Activated T-helper 2 cell treated with anti-CD3 and anti-CD28 coated beads, Interferon-gamma antibody, Interleukin-2, Interleukin-4, amounts not matched to agents 10 μg/mL and 5 μg/mL and 100 μg/mL, durations not matched to agents 14 hours and 24 hours and 36 hours (primary cell): ENCODE measurements around the gene SOWAHC. TPM values are rescaled to one million over a fixed set of nuclear protein-coding genes. Genes with fewer than 3 reads are reported as not detected.
"Not testable (repeated sequence)": the region's sequence is repeated elsewhere in the genome, so short reads cannot be mapped to it uniquely, and the experiment has no call there.

ENCODE experiments used
- DNase-seq: peaks from one replicate; pipeline ENCODE4 v3.0.0; 2021; ENCODE audit warnings: low spot score
- H3K27ac Mint-ChIP-seq: one replicate; pipeline ENCODE4 v1.8.0; 2021; ENCODE audit warnings: mixed read lengths
- H3K27me3 Mint-ChIP-seq: one replicate; pipeline ENCODE4 v1.8.0; 2021; ENCODE audit warnings: low read depth, mixed read lengths
- H3K36me3 Mint-ChIP-seq: one replicate; pipeline ENCODE4 v1.8.0; 2021; ENCODE audit warnings: low read depth, mixed read lengths
- H3K4me1 Mint-ChIP-seq: one replicate; pipeline ENCODE4 v1.8.0; 2021; ENCODE audit warnings: low read depth, mixed read lengths
- H3K4me3 Mint-ChIP-seq: one replicate; pipeline ENCODE4 v1.8.0; 2021; ENCODE audit warnings: low read depth, mild to moderate bottlenecking, moderate library complexity, mixed read lengths
- H3K9me3 Mint-ChIP-seq: one replicate; pipeline ENCODE4 v1.8.0; 2021; ENCODE audit warnings: mixed read lengths
- intact Hi-C: fragments of 100-400 bp; cut with micrococcal nuclease; formaldehyde crosslinking; loops from one replicate; pipeline ENCODE4 v1.15.1; 2023
- total RNA-seq: library from RNA; stranded (reverse); gene quantifications from 2 replicates; pipeline ENCODE4 v1.2.3, GENCODE V29; 2022

Gene SOWAHC
- total RNA-seq, 1 donor from 2014 or later: 1.7 TPM

GRCh38 chr2:109624339-109624738 lies 10.2 kb downstream of the SOWAHC start:
- H3K27me3 Mint-ChIP-seq: peaks cover 10% of the 10 kb centered on the region
- no peaks in the 10 kb centered on the region for H3K36me3 Mint-ChIP-seq
- H3K4me1 Mint-ChIP-seq: peaks cover 1% of the 10 kb centered on the region
- H3K27ac Mint-ChIP-seq: no peak overlapping the region
- DNase-seq: no peak
- intact Hi-C loops: no loop called here
- no peak overlapping the region for H3K4me3 Mint-ChIP-seq
- no peaks in the 10 kb centered on the region for H3K9me3 Mint-ChIP-seq

DNA sequence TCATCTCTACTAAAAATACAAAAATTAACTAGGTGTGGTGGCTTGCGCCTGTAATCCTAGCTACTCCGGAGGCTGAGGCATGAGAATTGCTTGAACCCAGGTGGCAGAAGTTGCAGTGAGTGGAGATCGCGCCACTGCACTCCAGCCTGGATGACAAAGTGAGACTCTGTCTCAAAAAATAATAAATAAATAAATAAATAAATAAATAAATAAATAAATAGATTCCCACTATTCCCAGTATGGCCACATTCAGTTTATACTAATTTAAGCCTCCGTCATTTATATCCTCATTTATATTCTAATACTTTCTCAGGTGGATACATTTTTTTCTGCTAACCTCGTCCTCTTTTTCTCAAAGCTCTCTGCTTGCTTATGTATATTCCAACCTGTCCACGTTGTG lies 14.2 kb downstream of the SOWAHC start:
- DNase-seq, intact Hi-C loops, H3K4me1 Mint-ChIP-seq, H3K4me3 Mint-ChIP-seq, H3K27me3 Mint-ChIP-seq, H3K9me3 Mint-ChIP-seq, H3K36me3 Mint-ChIP-seq, H3K27ac Mint-ChIP-seq: not testable (repeated sequence)

GRCh38 chr2:109629867-109630266 lies 15.7 kb downstream of the SOWAHC start:
- H3K4me1 Mint-ChIP-seq: no peaks in the 10 kb centered on the region
- intact Hi-C loops: no loop called here
- no peaks in the 10 kb centered on the region for H3K27me3 Mint-ChIP-seq
- no peaks in the 10 kb centered on the region for H3K9me3 Mint-ChIP-seq
- H3K36me3 Mint-ChIP-seq: no peaks in the 10 kb centered on the region
- DNase-seq: no peak
- H3K27ac Mint-ChIP-seq: no peak overlapping the region
- no peak overlapping the region for H3K4me3 Mint-ChIP-seq

GRCh38 chr2:109630441-109631430 lies 16.6 kb downstream of the SOWAHC start:
- DNase-seq: no peak
- Mint-ChIP-seq H3K27me3 (no peaks in the 10 kb centered on the region), H3K4me1 (no peaks in the 10 kb centered on the region), H3K27ac (no peak overlapping the region), H3K4me3 (no peak overlapping the region), H3K36me3 (no peaks in the 10 kb centered on the region), H3K9me3 (no peaks in the 10 kb centered on the region)
- intact Hi-C loops: no loop called here

- Mint-ChIP-seq H3K27ac (no peak overlapping the region), H3K9me3 (no peaks in the 10 kb centered on the region), H3K4me1 (no peaks in the 10 kb centered on the region), H3K36me3 (no peaks in the 10 kb centered on the region), H3K4me3 (no peak overlapping the region), H3K27me3 (no peaks in the 10 kb centered on the region)
- no peak for DNase-seq
- intact Hi-C loops: no loop called here
Measured at GRCh38 chr2:109631741-109632140, 17.6 kb downstream of the SOWAHC start.

DNA sequence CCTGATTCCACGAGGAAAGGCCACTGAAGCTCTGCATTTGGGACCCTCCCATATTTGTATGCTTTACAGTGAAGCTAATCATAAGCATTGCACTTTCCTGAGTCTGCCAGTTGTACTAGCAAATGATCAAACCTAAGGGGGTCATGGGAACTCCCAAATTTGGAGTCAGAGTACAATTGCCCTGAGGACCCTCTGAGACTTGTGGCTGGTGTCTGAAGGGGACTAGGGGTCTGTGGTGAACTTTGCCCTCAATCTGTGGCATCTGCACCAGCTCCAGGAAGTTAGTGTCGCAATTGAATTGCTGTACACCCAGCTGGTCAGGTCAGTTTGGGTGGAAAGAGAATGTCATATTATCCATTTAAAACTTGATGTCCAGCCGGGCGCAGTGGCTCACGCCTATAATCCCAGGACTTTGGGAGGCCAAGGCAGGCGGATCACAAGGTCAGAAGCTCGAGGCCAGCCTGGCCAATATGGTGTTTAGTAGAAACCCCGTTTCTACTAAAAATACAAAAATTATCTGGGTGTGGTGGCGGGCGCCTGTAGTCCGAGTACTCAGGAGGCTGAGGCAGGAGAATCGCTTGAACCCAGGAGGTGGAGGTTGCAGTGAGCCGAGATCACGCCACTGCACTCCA lies 18.1 kb downstream of the SOWAHC start:
- peaks cover 2% of the 10 kb centered on the region for H3K27me3 Mint-ChIP-seq
- H3K36me3 Mint-ChIP-seq: no peaks in the 10 kb centered on the region
- H3K4me3 Mint-ChIP-seq: no peak overlapping the region
- DNase-seq: no peak
- no peak overlapping the region for H3K27ac Mint-ChIP-seq
- intact Hi-C loops: no loop called here
- no peaks in the 10 kb centered on the region for H3K9me3 Mint-ChIP-seq
- H3K4me1 Mint-ChIP-seq: no peaks in the 10 kb centered on the region

DNA sequence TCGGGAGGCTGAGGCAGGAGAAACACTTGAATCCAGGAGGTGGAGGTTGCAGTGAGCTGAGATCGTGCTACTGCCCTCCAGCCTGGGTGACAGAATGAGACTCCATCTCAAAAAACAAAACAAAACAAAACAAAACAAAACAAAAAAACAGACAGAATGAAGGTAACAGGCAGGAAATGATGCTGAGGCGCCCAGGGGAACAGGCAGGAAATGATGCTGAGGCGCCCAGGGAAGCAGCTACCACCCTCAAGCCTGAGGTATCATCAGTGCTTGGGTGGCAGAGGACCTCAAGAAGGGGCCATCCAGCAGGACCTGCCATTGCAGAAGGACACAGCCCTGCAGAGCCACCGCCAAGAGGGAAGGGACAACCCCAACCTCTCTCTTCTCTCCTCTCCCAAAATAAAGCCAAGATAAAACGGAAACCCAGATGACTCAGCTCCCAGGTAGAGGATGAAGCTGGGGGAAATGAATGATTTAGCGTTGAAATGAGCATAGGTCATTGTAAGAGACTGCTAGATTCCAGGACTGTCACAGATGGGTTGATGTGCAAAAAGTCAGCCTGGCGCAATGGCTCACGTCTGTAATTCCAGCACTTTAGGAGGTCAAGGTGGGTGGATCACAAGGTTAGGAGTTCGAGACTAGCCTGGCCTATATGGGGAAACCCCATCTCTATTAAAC lies 19.3 kb downstream of the SOWAHC start:
- Mint-ChIP-seq H3K4me1 (peaks cover 5% of the 10 kb centered on the region), H3K36me3 (no peaks in the 10 kb centered on the region), H3K27ac (no peak overlapping the region), H3K4me3 (no peak overlapping the region), H3K9me3 (no peaks in the 10 kb centered on the region), H3K27me3 (peaks cover 2% of the 10 kb centered on the region)
- no peak for DNase-seq
- intact Hi-C loops: no loop called here

DNA sequence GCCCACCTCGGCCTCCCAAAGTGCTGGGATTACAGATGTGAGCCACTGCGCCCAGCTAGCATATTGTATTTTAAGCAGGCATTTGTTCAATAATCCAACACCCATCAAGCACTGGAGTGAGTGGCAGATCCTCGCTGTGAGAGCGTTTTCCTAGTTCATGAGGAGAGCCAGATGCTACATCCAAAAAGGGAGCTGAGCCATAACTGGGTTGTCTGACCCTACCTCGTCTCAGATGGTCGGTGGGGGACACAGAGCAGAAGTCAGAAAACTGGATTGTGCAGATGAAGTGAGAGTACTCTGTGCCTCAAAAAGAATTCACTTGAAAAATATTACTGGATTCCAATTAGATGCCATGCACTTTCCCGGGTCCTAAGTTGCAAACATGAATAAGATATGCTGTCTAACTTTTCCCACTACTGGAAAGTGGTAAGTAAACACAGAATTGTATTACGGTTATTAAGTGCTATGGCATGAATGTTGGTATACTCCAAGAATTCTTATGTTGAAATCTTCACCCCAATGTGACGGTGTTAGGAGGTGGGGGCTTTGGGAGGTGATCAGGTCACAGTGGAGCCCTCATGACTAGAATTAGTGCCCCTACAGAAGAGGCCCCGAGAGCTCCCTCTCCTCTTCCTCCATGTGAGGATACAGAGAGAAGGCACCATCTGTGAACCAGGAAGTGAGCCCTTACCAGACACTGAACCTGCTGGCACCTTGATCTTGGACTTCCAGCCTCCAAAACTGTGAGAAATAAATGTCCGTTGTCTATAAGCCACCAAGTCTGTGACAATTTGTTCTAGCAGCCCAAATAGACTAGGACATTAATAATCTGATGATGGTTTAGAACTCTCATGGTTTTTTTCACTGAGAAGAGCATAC lies 21.5 kb downstream of the SOWAHC start:
- Mint-ChIP-seq H3K36me3 (no peaks in the 10 kb centered on the region), H3K27me3 (peaks cover 2% of the 10 kb centered on the region), H3K4me1 (peaks cover 5% of the 10 kb centered on the region), H3K4me3 (no peak overlapping the region), H3K27ac (no peak overlapping the region), H3K9me3 (no peaks in the 10 kb centered on the region)
- DNase-seq: no peak
- intact Hi-C loops: no loop called here

DNA sequence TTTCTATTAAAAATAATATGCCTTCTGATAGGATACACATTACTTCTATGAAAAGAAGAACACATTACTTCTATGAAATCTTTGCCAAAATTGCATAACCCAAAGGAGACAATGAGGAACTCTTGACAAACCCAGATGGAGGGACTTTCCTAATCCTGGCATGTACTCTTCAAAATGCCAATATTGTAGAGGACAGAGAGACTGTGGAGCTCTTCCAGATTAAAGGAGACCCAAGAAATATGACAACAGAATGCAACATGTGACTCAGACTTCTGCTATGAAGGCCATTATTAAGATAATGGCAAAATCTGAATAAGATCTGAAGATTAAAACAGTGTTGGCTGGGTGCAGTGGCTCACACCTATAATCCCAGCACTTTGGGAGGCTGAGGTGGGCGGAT lies 22.2 kb downstream of the SOWAHC start:
- no peaks in the 10 kb centered on the region for H3K36me3 Mint-ChIP-seq
- no peak for DNase-seq
- peaks cover 2% of the 10 kb centered on the region for H3K27me3 Mint-ChIP-seq
- H3K4me1 Mint-ChIP-seq: peaks cover 5% of the 10 kb centered on the region
- no peaks in the 10 kb centered on the region for H3K9me3 Mint-ChIP-seq
- no peak overlapping the region for H3K27ac Mint-ChIP-seq
- intact Hi-C loops: no loop called here
- H3K4me3 Mint-ChIP-seq: no peak overlapping the region

- H3K4me3 Mint-ChIP-seq: no peak overlapping the region
- no peaks in the 10 kb centered on the region for H3K9me3 Mint-ChIP-seq
- no peak for DNase-seq
- H3K27ac Mint-ChIP-seq: peak overlapping the region; percentile 12
- H3K27me3 Mint-ChIP-seq: peaks cover 2% of the 10 kb centered on the region
- intact Hi-C loops: no loop called here
- H3K4me1 Mint-ChIP-seq: peaks cover 5% of the 10 kb centered on the region
- H3K36me3 Mint-ChIP-seq: no peaks in the 10 kb centered on the region
Measured at GRCh38 chr2:109637749-109638570, 23.8 kb downstream of the SOWAHC start.

- intact Hi-C loops: no loop called here
- H3K4me1 Mint-ChIP-seq: peaks cover 5% of the 10 kb centered on the region
- no peaks in the 10 kb centered on the region for H3K9me3 Mint-ChIP-seq
- no peak for DNase-seq
- no peak overlapping the region for H3K4me3 Mint-ChIP-seq
- H3K27ac Mint-ChIP-seq: no peak overlapping the region
- H3K36me3 Mint-ChIP-seq: no peaks in the 10 kb centered on the region
- peaks cover 2% of the 10 kb centered on the region for H3K27me3 Mint-ChIP-seq
Measured at GRCh38 chr2:109638795-109639194, 24.6 kb downstream of the SOWAHC start.

DNA sequence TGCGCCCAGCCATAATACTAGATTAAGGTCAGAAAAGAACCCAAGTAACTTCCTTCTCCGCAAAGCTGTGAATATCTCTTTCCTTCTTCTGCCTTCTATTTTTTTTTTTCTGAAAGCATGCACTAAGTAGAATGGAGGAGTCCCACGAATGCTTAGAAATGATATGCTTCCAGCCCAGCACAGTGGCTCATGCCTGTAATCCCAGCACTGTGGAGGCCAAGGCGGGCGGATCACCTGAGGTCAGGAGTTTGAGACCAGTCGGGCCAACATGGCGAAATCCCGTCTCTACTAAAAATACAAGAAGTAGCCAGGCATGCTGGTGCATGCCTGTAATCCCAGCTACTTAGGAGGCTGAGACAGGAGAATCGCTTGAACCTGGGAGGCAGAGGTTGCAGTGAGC lies 25.8 kb downstream of the SOWAHC start:
- H3K4me3 Mint-ChIP-seq, H3K9me3 Mint-ChIP-seq, DNase-seq, H3K27me3 Mint-ChIP-seq, H3K36me3 Mint-ChIP-seq, H3K4me1 Mint-ChIP-seq, intact Hi-C loops, H3K27ac Mint-ChIP-seq: not testable (repeated sequence)
